ENCODE data around the gene OR4B1. TPM values are rescaled to one million over a fixed set of nuclear protein-coding genes. Genes with fewer than 3 reads are reported as not detected.

The OR4B1 gene
- total RNA-seq, 1 experiment from 2014 or later, result not detected

DNA sequence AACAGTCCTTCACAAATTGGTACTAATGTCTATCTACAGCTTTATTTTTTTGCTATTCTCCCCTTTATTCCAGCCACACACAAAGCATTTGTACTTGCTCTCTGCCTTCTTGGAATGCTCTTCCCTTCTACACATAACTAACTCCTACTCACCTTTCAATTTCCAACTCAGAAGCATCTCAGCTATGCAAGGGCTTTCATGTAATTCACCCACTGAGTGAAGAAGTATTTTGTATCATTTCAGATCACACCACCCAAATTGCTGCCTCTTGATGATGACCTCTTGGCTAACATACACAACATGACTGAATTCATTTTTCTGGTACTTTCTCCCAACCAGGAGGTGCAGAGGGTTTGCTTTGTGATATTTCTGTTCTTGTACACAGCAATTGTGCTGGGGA lies 28.2 kb downstream of the OR4B1 start, which contains the start of gene OR4X2:
TSS of gene OR4X2 (plus strand) at position 301 of the 400 bp plus-strand sequence. CDS start at position 301, 0 bp downstream.
- peaks cover 89 to 94% of the 10 kb centered on the region in 2 experiments for H3K9me3 Mint-ChIP-seq

More for the DNA sequence above, 28.2 kb downstream of the OR4B1 start, which contains the start of gene OR4X2:
- H2AK5ac ChIP-seq (ENCODE audit: insufficient read length, low read length), result no peak within 1 kb of the TSS
- Mint-ChIP-seq H3K36me3 (ENCODE audit: insufficient read depth in 1 of 3, low read depth in 3 of 3) (peaks cover 0 to 33% (median 4%) of the 10 kb centered on the region in 3 experiments; a peak in 5 of 7 replicates), H3K27me3 (ENCODE audit: low read depth) (peaks cover 1% of the 10 kb centered on the region; the same call in 1 of the 2 replicates), H3K4me3 (no peak within 1 kb of the TSS; a peak in 1 of 5 replicates), H3K4me1 (no peaks in the 10 kb centered on the region), H3K27ac (no peak within 1 kb of the TSS)
- no peak within 1 kb of the TSS for H3K56ac ChIP-seq (ENCODE audit: insufficient read length, low read depth, low read length)
- no peak within 1 kb of the TSS for H2BK12ac ChIP-seq (ENCODE audit: insufficient read length, low read depth, low read length)
- no peak within 1 kb of the TSS for H2BK120ac ChIP-seq (ENCODE audit: low read depth, low read length, poor library complexity, severe bottlenecking)
- H3K79me1 ChIP-seq (ENCODE audit: insufficient read depth, low read depth, low read length, poor library complexity, severe bottlenecking), result no peaks in the 10 kb centered on the region
- no peak within 1 kb of the TSS for H4K8ac ChIP-seq (replicated peaks; ENCODE audit: insufficient read length, low read depth, low read length)
- no peaks in the 10 kb centered on the region for H4K20me1 ChIP-seq (ENCODE audit: control insufficient read depth, insufficient read depth, insufficient read length)
- H3K4me2 ChIP-seq (ENCODE audit: insufficient read depth, insufficient read length, low read length), result no peak within 1 kb of the TSS
- H4K91ac ChIP-seq (ENCODE audit: insufficient read length, low read depth, low read length), result no peak within 1 kb of the TSS
- no peak for DNase-seq
- H3K4ac ChIP-seq (ENCODE audit: low read depth, low read length), result no peak within 1 kb of the TSS
- H3K23ac ChIP-seq (ENCODE audit: insufficient read length, low read depth, low read length), result no peak within 1 kb of the TSS
- no peak within 1 kb of the TSS for H2BK5ac ChIP-seq (ENCODE audit: insufficient read length, low read length)
- no peak within 1 kb of the TSS for H2BK15ac ChIP-seq (ENCODE audit: low read depth, low read length)
- no peak within 1 kb of the TSS for H2BK20ac ChIP-seq (ENCODE audit: low read depth, low read length, poor library complexity, severe bottlenecking)
- H3K27me3 ChIP-seq (ENCODE audit: insufficient read depth, low read length), result no peaks in the 10 kb centered on the region
- no peaks in the 10 kb centered on the region for H3K79me2 ChIP-seq (ENCODE audit: insufficient read depth, low read length)
- no peak for TF ChIP-seq CTCF (conservative IDR thresholded peaks at IDR 0.05)
- no peak within 1 kb of the TSS for H3K18ac ChIP-seq (ENCODE audit: insufficient read length, low read depth, low read length)
- H3K14ac ChIP-seq (ENCODE audit: insufficient read depth, low read length), result no peak within 1 kb of the TSS
- H2AFZ ChIP-seq (ENCODE audit: low read length), result no peak within 1 kb of the TSS
- H3T11ph ChIP-seq (ENCODE audit: low read length), result no peak within 1 kb of the TSS
- H4K5ac ChIP-seq (ENCODE audit: insufficient read length, low read depth, low read length), result no peak within 1 kb of the TSS
- no peak within 1 kb of the TSS for H3K27ac ChIP-seq (ENCODE audit: insufficient read length, low read depth, low read length)
- H3K23me2 ChIP-seq (ENCODE audit: insufficient read length, low read depth, low read length, poor library complexity, severe bottlenecking), result no peaks in the 10 kb centered on the region
- H3K9me3 ChIP-seq (ENCODE audit: control insufficient read depth, low read depth, low read length), result peaks cover 69% of the 10 kb centered on the region
- no peak within 1 kb of the TSS for H3K9ac ChIP-seq (ENCODE audit: extremely low read depth, insufficient read length, low read length)
- H3K4me1 ChIP-seq (ENCODE audit: insufficient read depth, low read length), result no peaks in the 10 kb centered on the region

Measured in H9 (cell line).